ENCODE data around the gene MYOZ3.

Gene MYOZ3

DNA sequence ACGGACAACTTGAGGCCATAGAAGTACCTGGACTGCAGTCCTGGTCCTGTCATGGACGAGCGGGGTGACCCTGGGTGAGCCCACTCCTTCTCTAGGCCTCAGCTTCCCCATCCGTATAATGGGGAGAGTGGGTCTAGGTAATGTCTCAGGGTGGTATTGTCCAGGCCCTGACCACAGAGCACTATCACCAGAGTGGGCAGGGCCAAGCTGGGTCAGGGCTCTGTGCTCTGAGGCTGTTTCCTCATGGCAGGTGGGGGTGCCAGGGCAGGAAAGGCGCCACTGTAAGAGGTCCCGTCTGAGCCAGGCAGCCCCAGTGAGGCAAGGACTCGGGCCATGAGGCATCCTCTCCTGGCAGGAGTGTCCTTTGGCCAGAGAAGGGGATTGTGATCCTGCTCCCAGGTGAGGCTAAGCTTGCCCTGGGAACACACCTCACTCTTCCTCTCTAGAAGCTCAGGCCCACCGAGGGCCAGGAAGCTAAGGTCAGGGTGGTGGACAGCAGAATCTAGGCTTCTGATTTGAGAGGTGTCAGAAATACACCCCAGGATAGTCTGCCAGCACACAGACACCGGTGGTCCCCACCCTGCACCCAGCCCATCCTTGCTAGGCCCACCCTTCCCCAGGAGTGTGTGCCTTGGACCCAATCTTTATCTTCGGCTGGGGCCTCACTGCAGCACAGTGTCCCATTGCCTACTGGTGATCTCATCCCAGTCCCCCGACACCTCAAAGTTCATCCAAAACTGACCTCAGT is 1.5 kb upstream of the MYOZ3 start:
- FAIRE-seq: no peak

DNA sequence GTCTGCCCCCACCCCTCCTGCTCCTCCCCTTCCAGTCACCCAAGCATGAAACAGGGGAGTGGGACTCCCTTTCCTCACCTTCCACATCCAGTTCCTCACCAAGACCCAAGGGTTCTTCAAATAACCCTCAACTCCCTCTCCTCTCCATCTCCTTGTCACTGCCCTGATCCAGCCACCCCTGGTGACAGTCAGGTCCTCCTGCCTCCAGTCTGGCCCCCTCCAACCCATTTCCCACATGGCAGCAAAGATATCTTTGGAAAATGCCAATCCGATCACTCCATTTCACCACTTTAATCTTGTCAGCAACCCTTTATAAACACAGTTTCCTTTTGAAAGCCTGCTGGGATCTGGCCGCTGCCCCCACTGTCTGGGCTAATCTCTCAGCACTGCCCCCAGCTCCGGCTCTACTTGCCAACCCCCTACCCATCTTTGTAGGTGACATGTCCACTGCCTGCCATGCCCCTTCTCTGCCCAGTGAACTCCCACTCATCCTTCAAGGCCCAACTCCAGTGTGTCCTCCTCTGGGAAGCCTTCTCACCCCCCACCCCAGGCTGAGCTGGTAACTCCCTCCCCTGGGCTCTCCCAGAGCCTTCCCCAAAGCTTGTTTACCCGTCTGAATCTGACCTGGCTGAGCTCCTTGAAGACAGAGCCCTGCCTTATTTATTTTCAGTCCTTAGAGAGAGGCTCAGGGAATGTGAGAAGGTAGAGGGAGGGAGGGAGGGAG is 781 bp upstream of the MYOZ3 start:
- FAIRE-seq: no peak

DNA sequence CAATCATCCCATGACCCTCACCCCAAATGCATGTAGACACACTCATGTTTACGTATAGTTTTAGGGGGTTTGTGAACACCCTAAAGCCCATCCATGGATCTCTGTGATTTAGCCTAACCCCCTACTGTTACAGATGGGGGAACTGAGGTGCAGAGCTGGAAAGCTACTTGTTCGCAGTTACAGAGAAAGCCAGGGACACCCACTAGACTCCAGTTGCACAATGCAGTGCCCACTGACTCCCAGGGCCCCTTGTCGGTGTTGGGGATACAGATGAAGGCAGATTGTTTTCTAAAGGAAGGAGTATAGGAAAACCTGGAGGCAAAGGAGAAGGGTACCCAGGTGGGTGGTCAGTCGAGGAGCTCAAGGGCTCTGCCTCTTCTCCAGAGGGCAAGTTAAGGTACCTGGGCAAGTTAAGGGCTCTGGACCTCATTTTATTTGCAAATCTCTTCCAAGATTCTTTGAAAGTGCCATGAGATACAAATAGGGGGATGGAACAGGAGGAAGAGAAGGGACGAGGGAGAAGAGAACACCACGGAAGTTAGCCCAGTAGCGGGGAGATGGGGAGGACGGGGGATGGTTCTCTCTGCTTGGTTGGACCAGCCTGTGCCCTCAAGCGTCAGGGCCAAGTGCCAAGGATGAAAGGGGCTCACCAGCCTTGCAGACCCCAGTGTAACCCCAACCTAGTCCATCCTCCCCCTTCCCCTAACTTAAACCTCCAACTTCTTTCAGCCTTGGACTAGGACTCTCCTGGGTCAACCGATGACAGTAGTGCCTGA is 958 bp downstream of the MYOZ3 start:
- FAIRE-seq: no peak

DNA sequence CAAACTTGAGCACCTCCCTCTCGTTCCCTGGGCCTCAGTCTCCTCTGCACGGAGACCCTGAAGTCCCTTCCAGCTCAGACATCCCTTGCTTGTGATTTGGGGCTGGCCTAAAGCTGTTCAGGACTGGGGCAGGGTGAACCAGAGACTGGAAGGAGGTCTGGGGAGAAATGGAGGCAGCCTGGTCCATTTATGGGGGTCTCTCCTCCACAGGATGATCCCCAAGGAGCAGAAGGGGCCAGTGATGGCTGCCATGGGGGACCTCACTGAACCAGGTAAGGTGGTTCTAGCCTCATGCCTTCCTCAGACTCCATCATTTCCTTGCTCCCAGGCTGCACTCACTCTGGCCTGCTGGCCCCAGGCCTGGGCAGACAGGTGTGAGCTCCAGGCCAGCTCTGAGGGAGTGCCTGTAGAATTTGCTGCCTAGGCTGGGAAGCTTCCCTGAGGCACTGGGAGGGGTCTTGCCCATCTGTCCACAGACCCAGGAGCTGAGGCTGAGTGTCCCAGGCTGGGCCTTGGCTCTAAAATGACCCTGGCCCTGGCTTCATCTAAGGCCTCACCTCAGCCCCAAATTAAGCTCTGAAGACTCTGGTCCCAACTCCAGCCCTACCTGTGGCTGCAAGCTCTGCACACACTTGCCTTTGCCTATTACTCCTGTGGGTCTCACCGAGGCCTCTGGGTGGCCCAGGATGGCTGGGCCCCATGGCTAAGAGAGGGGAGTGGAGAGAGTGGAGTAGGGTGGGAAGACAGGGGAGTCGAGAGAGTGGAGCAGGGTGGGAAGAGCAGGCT is 1.9 kb downstream of the MYOZ3 start:
- FAIRE-seq: no peak

DNA sequence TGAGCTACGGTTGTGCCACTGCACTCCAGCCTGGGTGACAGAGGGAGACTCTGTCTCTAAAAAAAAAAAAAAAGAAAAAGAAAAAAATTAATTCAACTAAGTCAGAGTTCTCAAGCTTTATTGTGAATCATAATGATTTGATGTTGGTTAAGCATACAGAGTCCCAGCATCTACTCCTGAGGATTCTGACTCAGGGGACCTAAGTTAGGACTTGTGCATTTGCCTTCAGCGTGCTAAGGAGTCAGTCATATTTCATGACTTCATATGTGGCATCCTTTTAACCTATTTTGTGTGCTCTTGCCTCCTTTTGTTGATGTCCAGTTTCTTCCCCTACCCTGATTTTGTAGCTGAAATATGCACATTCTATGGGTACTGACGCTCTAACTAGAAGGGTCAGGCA is 2.9 kb downstream of the MYOZ3 start:
- FAIRE-seq: no peak

DNA sequence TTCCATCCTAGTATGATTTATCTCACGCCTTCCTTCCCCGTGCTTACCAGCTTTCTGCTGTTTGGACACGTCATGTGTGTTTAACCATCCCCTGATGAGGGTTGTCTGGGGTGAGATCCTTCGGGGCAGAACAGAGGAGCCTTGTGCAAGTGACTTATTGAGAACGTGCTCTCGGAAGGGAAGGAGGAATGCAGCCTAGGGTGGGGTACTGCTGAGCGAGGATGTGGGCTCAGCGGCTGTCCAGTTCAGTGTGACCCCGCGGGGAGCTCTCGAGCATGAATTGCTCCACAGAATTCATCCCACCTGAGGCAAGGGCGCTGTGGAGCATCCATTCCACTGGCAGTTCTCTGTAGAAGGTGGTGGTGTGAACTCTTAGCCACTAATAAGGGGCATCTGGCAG is 4.0 kb downstream of the MYOZ3 start:
- FAIRE-seq: no peak

DNA sequence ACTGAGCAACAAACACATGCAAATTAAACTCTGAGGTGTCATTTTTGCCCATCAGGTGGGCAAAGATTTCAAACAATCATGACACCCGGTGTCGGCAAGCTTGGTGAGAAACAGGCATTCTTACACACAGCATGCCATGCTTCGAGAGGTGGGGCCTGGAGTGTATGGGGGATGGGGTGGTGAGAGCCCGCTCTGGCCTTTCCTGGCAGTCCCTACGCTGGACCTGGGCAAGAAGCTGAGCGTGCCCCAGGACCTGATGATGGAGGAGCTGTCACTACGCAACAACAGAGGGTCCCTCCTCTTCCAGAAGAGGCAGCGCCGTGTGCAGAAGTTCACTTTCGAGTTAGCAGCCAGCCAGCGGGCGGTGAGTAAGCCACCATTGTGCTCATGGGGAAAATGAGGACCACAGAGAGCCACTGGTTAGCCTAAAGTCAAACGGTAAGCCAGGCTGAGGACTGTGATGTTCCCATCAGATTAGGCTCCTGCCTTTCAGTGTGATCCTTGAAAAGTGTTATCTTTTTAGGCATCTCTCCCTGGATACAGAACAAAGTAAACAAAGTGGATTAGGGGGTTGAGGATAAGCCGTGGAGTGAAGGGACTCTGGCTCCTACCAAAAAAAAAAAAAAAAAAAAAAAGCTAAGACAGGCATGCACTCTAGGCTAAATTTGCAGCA is 9.4 kb downstream of the MYOZ3 start:
- FAIRE-seq: no peak

DNA sequence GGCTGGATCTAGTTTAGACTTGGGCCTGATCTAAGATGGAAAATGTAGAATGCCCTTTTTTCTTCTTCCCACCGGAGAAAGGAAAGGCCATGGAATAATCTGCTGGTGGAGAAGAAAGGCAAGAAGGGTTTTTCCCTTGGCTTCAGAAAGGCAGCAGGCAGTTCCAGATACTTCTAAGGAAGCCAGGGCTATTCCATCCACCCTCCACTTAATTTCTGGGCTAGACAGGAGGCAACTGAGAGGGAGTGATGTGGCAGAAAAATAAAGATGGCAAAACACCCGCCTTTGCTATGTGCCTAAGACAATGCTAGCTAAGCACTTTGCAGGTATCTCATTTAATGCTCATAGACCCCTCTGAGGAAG is 9.9 kb downstream of the MYOZ3 start:
- no peak for FAIRE-seq

DNA sequence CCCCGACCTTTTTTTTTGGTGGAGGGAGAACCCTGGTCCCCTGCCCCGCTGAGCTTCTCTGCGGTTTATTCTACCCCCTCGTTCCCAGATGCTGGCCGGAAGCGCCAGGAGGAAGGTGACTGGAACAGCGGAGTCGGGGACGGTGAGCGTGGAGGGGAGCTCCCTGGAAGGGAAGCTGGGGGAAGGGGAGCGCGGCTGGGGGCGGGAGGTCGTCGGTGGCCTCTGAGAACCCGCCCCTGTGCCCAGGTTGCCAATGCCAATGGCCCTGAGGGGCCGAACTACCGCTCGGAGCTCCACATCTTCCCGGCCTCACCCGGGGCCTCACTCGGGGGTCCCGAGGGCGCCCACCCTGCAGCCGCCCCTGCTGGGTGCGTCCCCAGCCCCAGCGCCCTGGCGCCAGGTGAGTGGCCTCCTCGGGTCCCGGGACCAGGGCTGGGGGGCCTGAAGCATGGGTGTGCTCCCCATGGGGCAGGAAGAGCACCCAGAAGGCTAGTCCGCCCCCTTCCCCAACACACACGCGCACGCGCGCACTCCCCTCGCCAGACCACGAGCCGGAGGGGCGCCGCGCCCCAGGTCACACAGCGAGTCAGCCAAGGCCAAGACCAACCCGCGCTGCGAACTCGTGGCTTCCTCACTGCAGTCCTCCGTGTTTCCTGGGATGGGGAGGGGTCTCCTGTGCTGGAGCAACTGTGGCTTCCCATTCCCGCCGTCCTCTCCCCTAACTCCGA is 10.6 kb downstream of the MYOZ3 start:
- FAIRE-seq: no peak

DNA sequence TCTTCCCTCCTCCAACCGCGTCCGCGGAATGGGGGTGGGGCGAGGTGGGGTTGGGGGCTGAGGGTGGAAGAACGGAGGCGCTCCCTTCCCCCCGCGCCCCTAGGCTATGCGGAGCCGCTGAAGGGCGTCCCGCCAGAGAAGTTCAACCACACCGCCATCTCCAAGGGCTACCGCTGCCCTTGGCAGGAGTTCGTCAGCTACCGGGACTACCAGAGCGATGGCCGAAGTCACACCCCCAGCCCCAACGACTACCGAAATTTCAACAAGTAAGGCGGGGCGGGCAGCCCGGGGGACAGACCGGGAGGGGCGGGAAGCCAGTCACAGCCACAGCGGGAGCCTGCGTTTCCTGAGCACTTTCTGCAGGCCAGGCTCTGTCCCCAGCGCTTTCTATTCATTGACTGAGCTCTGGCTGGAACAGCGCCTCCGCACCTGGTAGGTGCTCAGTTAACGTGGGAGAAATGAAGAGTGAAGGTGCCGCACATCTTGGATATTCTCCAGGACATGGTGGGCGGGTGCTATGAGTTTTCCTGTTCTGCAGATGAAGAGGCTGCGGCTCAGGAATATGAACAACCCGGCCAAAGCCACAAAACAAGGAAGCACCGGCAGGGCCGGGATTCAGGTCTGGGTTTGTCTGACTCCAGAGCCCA is 11.3 kb downstream of the MYOZ3 start:
- no peak for FAIRE-seq

DNA sequence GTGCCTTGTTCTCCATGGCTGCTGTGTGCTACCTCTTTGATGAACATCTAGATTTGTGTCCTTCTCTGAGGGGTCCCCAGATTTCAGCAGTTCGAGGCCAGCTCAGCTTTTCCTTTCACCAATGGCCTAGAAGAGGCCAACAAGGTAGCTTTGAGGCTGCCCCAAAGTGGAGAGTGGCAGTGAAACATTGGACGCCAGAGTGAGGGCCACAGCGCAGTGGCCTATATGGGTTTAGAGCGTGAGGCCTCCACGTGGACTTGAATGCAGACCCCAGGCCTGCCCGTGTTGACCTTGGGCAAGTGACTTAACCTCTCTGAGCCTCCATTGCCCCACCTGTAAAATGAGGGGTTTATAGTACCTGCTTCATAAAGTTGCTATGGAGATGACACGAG is 11.8 kb downstream of the MYOZ3 start:
- no peak for FAIRE-seq

DNA sequence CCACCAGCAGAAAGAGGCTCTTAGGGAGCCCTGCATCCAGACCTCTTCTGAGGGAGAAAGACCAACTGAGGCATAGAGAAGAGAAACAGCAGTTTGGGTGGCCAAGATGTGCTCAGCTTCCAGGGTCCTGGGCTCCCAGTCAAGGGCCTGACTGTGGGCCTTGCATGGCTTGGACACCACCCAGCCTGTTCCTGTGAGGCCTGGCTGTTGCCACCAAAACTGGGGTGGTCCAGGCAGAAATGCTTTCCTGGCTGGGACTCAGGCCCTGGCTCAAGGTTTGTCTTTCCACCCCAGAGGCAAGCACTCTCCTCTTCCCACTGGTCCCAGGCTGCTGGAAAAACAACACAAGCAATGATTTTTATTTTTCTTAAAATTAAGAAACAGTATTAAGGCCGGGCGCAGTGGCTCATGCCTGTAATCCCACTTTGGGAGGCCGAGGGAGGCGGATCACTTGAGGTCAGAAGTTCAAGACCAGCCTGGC is 13.3 kb downstream of the MYOZ3 start:
- no peak for FAIRE-seq

DNA sequence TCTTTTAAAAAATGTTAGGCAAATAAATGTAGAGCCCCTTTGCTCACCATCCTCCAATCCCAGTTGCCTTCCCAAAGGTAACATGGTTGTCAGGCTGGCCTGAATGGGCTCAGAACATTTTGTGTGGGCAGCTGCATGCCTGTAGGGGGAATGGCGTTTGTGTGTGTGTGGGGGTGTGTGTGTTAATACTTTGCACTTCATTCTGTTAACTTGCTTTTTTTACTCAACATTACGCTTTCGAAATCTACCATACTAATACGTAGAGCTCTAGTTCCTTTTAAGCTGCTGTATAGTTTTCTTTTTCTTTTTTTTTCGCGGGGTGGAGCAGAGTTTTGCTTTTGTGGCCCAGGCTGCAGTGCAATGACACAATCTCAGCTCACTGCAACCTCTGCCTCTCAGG is 14.0 kb downstream of the MYOZ3 start:
- FAIRE-seq: no peak

DNA sequence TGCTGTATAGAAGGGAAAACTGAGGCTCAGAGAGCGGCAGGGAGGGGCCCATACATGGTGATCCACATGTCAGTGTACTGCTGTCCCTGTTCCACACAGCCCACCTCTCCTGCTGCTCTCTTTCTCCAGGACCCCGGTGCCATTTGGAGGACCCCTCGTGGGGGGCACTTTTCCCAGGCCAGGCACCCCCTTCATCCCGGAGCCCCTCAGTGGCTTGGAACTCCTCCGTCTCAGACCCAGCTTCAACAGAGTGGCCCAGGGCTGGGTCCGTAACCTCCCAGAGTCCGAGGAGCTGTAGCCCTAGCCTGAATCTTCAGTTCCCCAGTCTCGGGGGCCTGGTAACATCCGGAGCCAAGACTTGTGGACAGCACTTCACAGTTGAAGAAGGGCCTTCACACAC is 15.5 kb downstream of the MYOZ3 start:
- no peak for FAIRE-seq

DNA sequence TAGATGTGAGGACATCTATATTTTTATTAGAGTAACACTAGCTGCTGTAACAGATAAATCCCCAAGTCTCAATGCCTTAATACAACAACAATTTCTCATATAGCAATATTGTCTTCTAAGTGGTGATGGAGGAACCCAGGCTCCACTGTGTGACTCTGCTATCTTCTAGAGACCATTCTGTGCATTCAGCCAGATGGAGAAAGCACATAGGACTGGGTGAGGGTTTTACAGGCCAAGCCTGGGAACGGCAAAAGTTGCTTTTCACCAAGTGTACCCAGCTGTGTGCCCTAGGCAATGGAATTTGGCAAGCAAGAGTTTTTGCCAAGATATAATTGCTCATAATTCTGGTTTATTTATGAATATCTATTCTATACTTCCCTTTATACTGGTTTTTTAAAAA is 28.1 kb downstream of the MYOZ3 start:
- no peak for FAIRE-seq

DNA sequence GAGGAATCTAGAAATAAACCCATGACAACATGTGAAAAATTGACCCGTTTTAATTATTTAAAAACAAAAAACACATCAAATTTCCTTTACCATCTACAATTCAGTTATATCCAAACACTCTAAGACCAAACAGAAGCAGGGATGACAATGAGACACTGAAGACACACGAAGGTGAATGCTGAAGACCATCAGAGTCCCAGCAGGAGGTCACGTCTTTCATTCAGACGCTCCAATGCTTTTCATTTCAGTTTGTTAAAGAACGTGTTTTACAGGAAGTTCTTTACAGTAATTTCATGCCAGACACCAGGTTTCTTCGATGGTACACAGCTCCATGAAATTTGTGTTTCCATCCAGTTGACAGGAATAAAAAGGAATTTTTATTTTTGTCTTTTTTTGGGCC is 29.7 kb downstream of the MYOZ3 start:
- no peak for FAIRE-seq

DNA sequence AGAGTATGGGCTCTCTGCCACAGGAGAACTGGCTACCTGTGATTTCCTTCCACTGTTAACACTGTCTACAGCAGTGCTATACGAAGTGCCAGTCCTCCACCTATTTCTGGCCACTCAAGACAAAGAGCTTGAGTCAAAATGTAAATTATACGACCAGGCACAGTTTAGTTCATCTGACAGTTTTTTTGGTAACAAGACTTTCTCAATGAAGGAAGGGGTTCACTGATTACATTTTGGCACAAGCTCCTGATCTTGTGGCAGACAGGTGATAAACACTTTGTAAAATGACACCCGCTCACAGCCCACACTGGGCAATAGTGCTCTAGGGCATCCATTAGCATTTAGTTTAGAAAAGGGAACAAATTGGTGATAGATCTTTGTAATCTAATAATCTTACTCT is 31.2 kb downstream of the MYOZ3 start:
- no peak for FAIRE-seq

DNA sequence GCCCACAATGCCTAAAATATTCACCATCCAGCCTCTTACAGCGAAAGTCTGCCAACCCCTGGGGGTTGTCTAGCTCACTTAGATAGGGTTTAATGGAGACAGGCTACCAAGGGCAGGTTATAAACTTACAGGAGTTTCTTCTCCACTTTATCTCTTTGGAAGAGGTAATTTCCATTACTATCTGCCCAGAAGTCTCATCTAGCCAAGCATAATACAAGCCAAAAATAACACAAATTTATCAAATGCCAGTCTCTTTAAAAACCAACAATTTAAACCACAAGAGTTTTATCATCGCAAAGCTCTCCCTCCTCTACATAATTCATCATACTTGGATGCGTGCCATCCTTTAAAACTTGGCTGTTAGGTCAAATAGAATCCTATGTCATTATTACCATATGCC is 33.6 kb downstream of the MYOZ3 start:
- no peak for FAIRE-seq

DNA sequence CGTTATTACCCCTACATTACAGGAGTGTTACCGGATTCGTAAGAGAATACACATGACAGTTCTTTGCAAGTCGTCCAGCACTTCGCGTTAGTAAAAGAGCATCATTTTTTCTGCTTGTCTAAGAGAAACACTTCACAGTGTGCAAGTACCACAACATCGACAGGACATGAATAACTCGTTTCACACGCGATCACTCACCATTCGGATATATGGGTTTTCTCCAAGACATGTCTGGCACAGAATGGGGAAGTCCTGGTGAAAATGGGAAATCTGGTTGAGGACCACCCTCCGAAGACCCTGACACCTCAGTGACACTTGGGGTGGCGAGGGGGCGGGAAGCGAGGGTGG is 39.2 kb downstream of the MYOZ3 start:
- FAIRE-seq: no peak

DNA sequence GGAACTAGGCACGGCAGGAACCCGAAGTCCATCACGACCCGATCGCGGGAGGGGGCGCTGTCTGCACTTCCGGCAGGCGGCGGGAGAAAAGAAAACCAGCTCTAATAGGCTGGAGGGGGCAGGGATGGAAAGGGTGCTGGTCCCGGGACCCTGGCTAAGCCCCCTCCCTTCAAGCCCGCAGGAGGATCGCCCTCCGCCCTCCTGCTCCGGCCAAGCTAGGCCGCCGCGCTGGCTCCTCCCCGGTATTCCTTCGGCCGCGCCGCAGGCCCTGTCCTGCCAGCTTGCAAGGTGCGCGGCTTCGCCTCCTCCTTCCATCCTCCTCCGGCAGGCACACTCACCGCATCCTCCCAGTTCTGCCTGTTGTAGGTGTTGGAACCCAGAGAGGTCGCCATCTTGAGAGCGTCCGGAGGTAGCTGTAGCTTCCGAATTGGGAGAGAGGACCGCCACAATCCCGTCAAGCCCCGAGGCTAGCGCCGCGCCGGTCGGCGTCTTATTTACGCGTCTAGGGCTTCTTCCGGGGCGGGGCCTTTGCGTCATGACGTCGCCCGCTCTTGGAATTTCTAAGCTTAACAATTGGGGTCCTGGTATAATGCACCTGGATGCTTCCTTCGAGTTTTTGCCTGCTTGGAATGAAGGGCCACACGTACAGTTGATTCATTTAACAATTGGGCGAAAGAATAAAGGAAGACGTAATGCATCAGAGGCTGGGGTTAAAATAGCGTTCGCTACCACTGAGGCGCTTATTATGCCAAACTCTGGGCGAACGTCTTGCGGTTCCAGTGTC is 39.7 kb downstream of the MYOZ3 start, which contains the start of gene RBM22:
RBM22 (minus strand) TSS at position 469 of the 784 bp plus-strand sequence; CDS start at position 392, 77 bp downstream.
- FAIRE-seq: peak; percentile 59

Data from TTC549 (cell line).